ENCODE measurements around the gene KRT7. TPM values are rescaled to one million over a fixed set of nuclear protein-coding genes. Genes with fewer than 3 reads are reported as not detected.

KRT7 gene
- total RNA-seq, 1 donor from 2014 or later = not detected

Other genes with a start within 250 kb of the KRT7 start
- 29.7 TPM for gene TAMALIN, start 226.3 kb upstream of the KRT7 start, total RNA-seq (ENCODE audit: unreplicated experiment)
- gene NR4A1, start 181.8 kb upstream of the KRT7 start, total RNA-seq (ENCODE audit: unreplicated experiment) = 1.0 TPM
- 30.6 TPM for gene ATG101, start 163.3 kb upstream of the KRT7 start, total RNA-seq (ENCODE audit: unreplicated experiment)
- gene SMIM41, start 153.5 kb upstream of the KRT7 start, total RNA-seq (ENCODE audit: unreplicated experiment) = not detected
- gene KRT80, start 41.2 kb upstream of the KRT7 start, total RNA-seq (ENCODE audit: unreplicated experiment) = 1.5 TPM
- gene KRT86, start 41.4 kb downstream of the KRT7 start, total RNA-seq (ENCODE audit: unreplicated experiment) = not detected
- not detected for gene KRT81, start 58.3 kb downstream of the KRT7 start, total RNA-seq (ENCODE audit: unreplicated experiment)
- gene KRT83, start 88.2 kb downstream of the KRT7 start, total RNA-seq (ENCODE audit: unreplicated experiment) = not detected
- not detected for gene KRT85, start 134.2 kb downstream of the KRT7 start, total RNA-seq (ENCODE audit: unreplicated experiment)
- not detected for gene KRT84, start 152.4 kb downstream of the KRT7 start, total RNA-seq (ENCODE audit: unreplicated experiment)
- gene KRT82, start 173.1 kb downstream of the KRT7 start, total RNA-seq (ENCODE audit: unreplicated experiment) = not detected
- not detected for gene KRT75, start 201.1 kb downstream of the KRT7 start, total RNA-seq (ENCODE audit: unreplicated experiment)
- not detected for gene KRT6B, start 218.9 kb downstream of the KRT7 start, total RNA-seq (ENCODE audit: unreplicated experiment)
- not detected for gene KRT6C, start 240.6 kb downstream of the KRT7 start, total RNA-seq (ENCODE audit: unreplicated experiment)

Measured in endothelial cell (in vitro differentiated cells).